PC-9 (cell line): Measurements from ENCODE around the gene PTPRO. TPM values are rescaled to one million over a fixed set of nuclear protein-coding genes. Genes with fewer than 3 reads are reported as not detected.

Experiments used
- BruUV-seq: library from RNA; stranded (reverse); fragments of 400-500 nt; replicated peaks from 2 replicates; lab custom pipeline; 2021; lab: Mats Ljungman, UMichigan
- CTCF ChIA-PET: fragments of 300-600 bp; sonication (Branson Sonifier 250); formaldehyde crosslinking; loops from one replicate; lab custom pipeline; 2022; ENCODE audit warnings: antibody characterized with exemption; lab: Charles Lee
- POLR2A ChIA-PET: fragments of 300-600 bp; sonication (Branson Sonifier 250); formaldehyde crosslinking; loops from one replicate; lab custom pipeline; 2022; ENCODE audit warnings: antibody characterized with exemption; ENCODE audit not compliant: unreplicated experiment; lab: Charles Lee
- DNase-seq, 2 experiments: peaks; one replicate each; pipeline versions ENCODE4 v3.0.0 to v3.0.0-alpha.2; 2015 to 2022; ENCODE audit warnings: mixed read lengths in 1 of 2
- H2AFZ ChIP-seq: fragments of 200-600 bp; sonication (generic); 2 replicates; pipeline ENCODE4 v1.8.1; 2017; ENCODE audit warnings: antibody characterized with exemption
- H3F3A ChIP-seq: fragments of 200-600 bp; sonication (generic); 2 replicates; pipeline ENCODE4 v1.8.1; 2017; ENCODE audit warnings: antibody characterized with exemption, mild to moderate bottlenecking, low read depth; ENCODE audit not compliant: insufficient read depth
- H3K27ac ChIP-seq: fragments of 200-600 bp; sonication (generic); 2 replicates; pipeline ENCODE4 v1.6.1; 2016; ENCODE audit warnings: mixed run types
- H3K27me3 ChIP-seq: fragments of 200-600 bp; sonication (generic); 2 replicates; pipeline ENCODE4 v1.6.1; 2016; ENCODE audit warnings: low read depth, mixed run types; ENCODE audit not compliant: insufficient read depth
- H3K36me3 ChIP-seq: fragments of 200-600 bp; sonication (generic); 2 replicates; pipeline ENCODE4 v1.6.1; 2016; ENCODE audit warnings: low read depth, mixed run types
- H3K4me1 ChIP-seq: fragments of 200-600 bp; sonication (generic); replicated peaks from 2 replicates; pipeline ENCODE4 v1.6.1; 2016; ENCODE audit warnings: mixed run types; ENCODE audit not compliant: insufficient read depth
- H3K4me2 ChIP-seq: fragments of 200-600 bp; sonication (generic); 2 replicates; pipeline ENCODE4 v1.6.1; 2017; ENCODE audit warnings: mixed run types
- H3K4me3 ChIP-seq: fragments of 200-600 bp; sonication (generic); 2 replicates; pipeline ENCODE4 v1.6.1; 2016; ENCODE audit warnings: mixed run types
- H3K79me2 ChIP-seq: fragments of 200-600 bp; sonication (generic); 2 replicates; pipeline ENCODE4 v1.6.1; 2017; ENCODE audit warnings: low read depth, mixed run types
- H3K9me2 ChIP-seq: fragments of 200-600 bp; sonication (generic); 2 replicates; pipeline ENCODE4 v1.8.1; 2017; ENCODE audit warnings: mild to moderate bottlenecking; ENCODE audit not compliant: insufficient read depth
- H3K9me3 ChIP-seq: fragments of 200-600 bp; sonication (generic); 2 replicates; pipeline ENCODE4 v1.8.1; 2016; ENCODE audit warnings: low read depth; ENCODE audit not compliant: insufficient read depth
- H4K20me1 ChIP-seq: fragments of 200-600 bp; sonication (generic); 2 replicates; pipeline ENCODE4 v1.8.1; 2017; ENCODE audit not compliant: insufficient read depth
- EZH2 ChIP-seq: fragments of 200-600 bp; sonication (generic); IDR thresholded peaks from 2 replicates; pipeline ENCODE4 v1.8.0; 2017; ENCODE audit warnings: antibody characterized with exemption, low read depth
- intact Hi-C: fragments of 100-400 bp; cut with micrococcal nuclease; formaldehyde crosslinking; loops from one replicate; pipeline ENCODE4 v1.10.0; 2022; ENCODE audit not compliant: unreplicated experiment
- total RNA-seq: library from RNA; stranded (reverse); gene quantifications from 2 replicates; pipeline ENCODE4 v1.2.3, GENCODE V29; 2021
- TF ChIP-seq, protein P1 (sequence below): fragments of 200-600 bp; sonication (generic); conservative IDR thresholded peaks from 2 replicates; pipeline ENCODE4 v1.6.1; 2017; ENCODE audit warnings: mixed run types, antibody characterized with exemption, mild to moderate bottlenecking, moderate library complexity

The PTPRO gene
- total RNA-seq, 1 experiment from 2014 or later, result not detected

DNA sequence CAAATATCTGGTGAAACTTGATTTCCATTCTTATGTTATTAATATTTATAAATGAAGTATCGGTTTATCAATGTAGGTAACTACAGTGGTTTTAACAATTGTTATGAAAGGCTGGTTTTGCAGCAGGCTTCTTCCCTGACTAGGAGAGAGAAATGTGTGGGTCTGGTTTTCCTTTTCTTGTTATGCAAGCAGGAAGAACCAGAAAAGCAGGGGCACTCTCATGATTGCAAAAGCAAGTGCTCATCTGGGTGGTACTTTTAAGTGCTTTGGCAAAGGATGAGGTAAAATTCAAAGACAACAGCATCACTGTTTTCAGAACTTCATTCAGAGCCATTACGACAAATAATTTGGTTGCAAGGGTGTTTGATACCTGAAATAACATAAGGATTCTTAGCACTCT lies 105.6 kb downstream of the PTPRO start:
- no peak overlapping the region for H3K4me3 ChIP-seq
- no peaks in the 10 kb centered on the region for H3F3A ChIP-seq
- no peaks in the 10 kb centered on the region for H4K20me1 ChIP-seq
- no peak overlapping the region for H3K27ac ChIP-seq
- TF ChIP-seq EZH2, result no peak
- TF ChIP-seq, protein P1, sequence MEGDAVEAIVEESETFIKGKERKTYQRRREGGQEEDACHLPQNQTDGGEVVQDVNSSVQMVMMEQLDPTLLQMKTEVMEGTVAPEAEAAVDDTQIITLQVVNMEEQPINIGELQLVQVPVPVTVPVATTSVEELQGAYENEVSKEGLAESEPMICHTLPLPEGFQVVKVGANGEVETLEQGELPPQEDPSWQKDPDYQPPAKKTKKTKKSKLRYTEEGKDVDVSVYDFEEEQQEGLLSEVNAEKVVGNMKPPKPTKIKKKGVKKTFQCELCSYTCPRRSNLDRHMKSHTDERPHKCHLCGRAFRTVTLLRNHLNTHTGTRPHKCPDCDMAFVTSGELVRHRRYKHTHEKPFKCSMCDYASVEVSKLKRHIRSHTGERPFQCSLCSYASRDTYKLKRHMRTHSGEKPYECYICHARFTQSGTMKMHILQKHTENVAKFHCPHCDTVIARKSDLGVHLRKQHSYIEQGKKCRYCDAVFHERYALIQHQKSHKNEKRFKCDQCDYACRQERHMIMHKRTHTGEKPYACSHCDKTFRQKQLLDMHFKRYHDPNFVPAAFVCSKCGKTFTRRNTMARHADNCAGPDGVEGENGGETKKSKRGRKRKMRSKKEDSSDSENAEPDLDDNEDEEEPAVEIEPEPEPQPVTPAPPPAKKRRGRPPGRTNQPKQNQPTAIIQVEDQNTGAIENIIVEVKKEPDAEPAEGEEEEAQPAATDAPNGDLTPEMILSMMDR, result no peak
- CTCF ChIA-PET, result no interaction called here
- DNase-seq, result no peak
- no peaks in the 10 kb centered on the region for H3K79me2 ChIP-seq
- intact Hi-C loops, result no loop called here
- H2AFZ ChIP-seq, result no peak overlapping the region
- H3K4me1 ChIP-seq, result no peaks in the 10 kb centered on the region
- H3K27me3 ChIP-seq, result no peaks in the 10 kb centered on the region
- BruUV-seq, result no TSS peak
- no peaks in the 10 kb centered on the region for H3K9me3 ChIP-seq
- no peaks in the 10 kb centered on the region for H3K36me3 ChIP-seq
- POLR2A ChIA-PET, result no interaction called here
- H3K9me2 ChIP-seq, result no peaks in the 10 kb centered on the region
- no peak overlapping the region for H3K4me2 ChIP-seq

DNA sequence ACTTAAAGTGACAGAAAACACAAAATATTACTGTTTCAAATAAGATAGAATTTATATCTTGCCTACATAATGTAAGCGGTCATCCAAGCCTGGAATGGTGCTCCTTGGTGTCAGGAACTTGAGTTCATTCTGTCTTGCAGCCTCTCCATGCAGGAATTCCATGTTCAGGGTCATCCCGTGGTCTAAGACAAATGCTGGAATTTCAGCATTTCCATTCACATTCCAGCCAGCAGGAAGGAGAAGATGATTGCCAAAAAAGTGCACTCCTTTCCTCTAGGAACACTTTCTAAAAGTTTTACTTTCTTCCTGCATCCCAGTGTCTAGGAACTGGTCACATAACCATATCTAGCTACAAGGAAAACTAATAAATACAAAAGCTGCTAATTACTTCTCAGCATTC lies 106.3 kb downstream of the PTPRO start:
- no peak for TF ChIP-seq EZH2
- TF ChIP-seq, protein P1, result no peak
- Histone ChIP-seq H3K9me2 (no peaks in the 10 kb centered on the region), H3K36me3 (no peaks in the 10 kb centered on the region), H3K9me3 (no peaks in the 10 kb centered on the region), H3K79me2 (no peaks in the 10 kb centered on the region), H3K4me1 (no peaks in the 10 kb centered on the region), H4K20me1 (no peaks in the 10 kb centered on the region), H2AFZ (no peak overlapping the region), H3K27ac (no peak overlapping the region), H3K4me2 (no peak overlapping the region), H3K4me3 (no peak overlapping the region), H3F3A (no peaks in the 10 kb centered on the region), H3K27me3 (no peaks in the 10 kb centered on the region)
- DNase-seq, result no peak
- POLR2A ChIA-PET, result no interaction called here
- intact Hi-C loops, result no loop called here
- CTCF ChIA-PET, result no interaction called here
- BruUV-seq, result no TSS peak

DNA sequence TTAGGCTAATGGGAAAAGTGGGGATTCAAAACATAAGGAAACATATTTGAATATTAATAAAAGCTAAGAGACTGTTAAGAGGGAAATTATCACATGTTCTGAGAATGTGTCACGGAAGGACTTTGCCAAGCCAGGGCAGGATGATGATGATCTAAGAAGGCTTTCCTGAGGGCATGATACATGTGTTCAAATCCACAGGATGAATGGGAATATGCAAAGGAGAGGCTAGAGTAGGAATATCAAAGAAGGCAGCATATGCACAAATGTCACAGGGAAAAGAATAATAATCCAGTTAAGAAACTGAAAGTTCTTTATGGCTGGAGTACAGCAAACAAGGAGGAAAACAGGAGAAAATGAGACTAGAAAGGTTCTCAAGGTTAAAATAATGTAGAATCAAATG lies 107.0 kb downstream of the PTPRO start:
- BruUV-seq, result no TSS peak
- H3K4me3 ChIP-seq, result no peak overlapping the region
- CTCF ChIA-PET, result no interaction called here

More for the DNA sequence above, 107.0 kb downstream of the PTPRO start:
- POLR2A ChIA-PET, result no interaction called here
- no peaks in the 10 kb centered on the region for H3K79me2 ChIP-seq
- H3K27me3 ChIP-seq, result no peaks in the 10 kb centered on the region
- TF ChIP-seq EZH2, result no peak
- TF ChIP-seq, protein P1, result no peak
- no peak overlapping the region for H3K27ac ChIP-seq
- H4K20me1 ChIP-seq, result no peaks in the 10 kb centered on the region
- intact Hi-C loops, result no loop called here
- H2AFZ ChIP-seq, result no peak overlapping the region
- no peaks in the 10 kb centered on the region for H3K36me3 ChIP-seq
- H3K9me3 ChIP-seq, result no peaks in the 10 kb centered on the region
- H3K4me2 ChIP-seq, result no peak overlapping the region
- H3K4me1 ChIP-seq, result no peaks in the 10 kb centered on the region
- no peaks in the 10 kb centered on the region for H3K9me2 ChIP-seq
- no peak for DNase-seq
- H3F3A ChIP-seq, result no peaks in the 10 kb centered on the region
